Endometrial microvascular endothelial cells (primary cell): ENCODE results near the gene PAQR9. TPM values are rescaled to one million over a fixed set of nuclear protein-coding genes. Genes with fewer than 3 reads are reported as not detected.
"Not testable (repeated sequence)": the region's sequence is repeated elsewhere in the genome, so short reads cannot be mapped to it uniquely, and the experiment has no call there.

ENCODE experiments used
- in situ Hi-C: cut with HindIII; loops from 2 replicates; pipeline ENCODE4 v1.10.0; 2017; ENCODE audit warnings: low sequenced_read_pairs, low pct_unique_long_range_greater_than_20kb; ENCODE audit errors: inconsistent ontology term
- total RNA-seq: library from RNA; depleted of rRNA; stranded (reverse); fragments of >200 nt; gene quantifications from one replicate; pipeline ENCODE4 v1.2.3, GENCODE V29; 2015; ENCODE audit errors: inconsistent ontology term

Gene PAQR9, protein sequence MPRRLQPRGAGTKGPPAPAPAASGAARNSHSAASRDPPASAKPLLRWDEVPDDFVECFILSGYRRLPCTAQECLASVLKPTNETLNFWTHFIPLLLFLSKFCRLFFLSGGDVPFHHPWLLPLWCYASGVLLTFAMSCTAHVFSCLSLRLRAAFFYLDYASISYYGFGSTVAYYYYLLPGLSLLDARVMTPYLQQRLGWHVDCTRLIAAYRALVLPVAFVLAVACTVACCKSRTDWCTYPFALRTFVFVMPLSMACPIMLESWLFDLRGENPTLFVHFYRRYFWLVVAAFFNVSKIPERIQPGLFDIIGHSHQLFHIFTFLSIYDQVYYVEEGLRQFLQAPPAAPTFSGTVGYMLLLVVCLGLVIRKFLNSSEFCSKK
- not detected for total RNA-seq

DNA sequence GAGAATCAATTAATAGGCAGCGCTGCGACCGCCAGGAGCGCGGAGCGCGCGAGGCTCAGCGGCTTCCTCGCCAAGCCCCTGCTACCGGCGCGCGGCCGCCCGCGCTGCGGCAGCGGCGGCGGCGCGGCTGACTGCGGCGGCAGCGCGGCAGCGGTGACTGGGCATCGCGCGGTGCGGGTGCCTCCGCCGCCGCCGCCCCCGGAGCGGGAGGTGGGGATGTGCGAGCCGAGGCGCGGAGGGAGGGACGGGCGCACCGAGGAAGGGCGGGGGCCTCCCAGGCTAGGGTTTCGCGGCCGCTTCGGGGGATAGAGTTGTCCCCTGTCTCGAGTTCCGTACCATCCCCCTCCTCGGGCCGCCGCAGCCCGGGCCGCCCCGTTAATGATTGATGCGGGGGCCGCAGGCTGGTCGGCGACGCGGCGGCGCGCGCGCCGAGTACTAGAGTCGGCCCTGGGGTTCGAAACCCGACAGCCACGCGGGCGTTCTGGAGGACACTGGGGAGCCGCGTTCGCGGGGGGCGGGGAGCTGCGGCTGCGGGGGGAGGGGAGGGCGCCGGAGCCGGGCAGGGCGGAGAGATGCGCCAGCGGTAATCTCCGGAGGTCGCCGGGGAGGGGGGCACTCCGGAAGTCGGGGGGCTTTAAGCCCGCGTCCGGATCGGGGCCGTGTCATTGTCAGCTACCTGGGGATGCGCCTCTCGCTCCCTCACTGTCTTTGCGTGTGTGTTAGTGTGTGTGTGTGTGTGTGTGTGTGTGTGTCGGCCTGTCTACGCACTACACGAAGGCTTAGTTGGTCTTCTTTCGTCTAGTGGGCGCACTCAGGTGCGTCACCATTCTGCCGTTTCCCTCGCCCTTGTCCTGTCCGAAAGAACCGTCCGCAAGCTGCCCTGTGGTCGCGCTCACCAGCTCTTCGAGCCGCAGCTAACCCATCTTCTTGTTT, at the start of gene PAQR9:
Gene PAQR9 (minus strand): TSS at position 159 of the 933 bp plus-strand sequence. CDS start 338 bp downstream, outside the sequence.
- in situ Hi-C loops, result no loop called here

DNA sequence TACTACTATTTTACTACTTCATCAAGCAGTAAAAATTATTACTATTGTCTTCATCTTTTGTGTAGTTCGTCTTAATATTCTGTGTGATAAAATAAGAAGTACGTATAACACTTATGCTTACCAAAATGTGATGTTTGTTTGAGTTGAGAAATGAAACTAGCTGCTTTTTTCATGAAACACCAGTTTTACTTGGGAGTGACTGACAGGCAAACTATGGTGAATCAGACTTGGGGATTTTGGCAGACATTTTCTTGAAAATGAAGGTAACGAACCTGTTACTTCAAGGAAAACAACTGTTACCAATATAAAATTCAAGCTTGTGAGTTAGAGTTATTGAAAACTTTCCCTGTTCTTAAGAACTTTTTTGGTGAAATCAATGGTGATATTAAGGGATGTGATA, 48.2 kb upstream of the PAQR9 start:
- in situ Hi-C loops, result no loop called here

DNA sequence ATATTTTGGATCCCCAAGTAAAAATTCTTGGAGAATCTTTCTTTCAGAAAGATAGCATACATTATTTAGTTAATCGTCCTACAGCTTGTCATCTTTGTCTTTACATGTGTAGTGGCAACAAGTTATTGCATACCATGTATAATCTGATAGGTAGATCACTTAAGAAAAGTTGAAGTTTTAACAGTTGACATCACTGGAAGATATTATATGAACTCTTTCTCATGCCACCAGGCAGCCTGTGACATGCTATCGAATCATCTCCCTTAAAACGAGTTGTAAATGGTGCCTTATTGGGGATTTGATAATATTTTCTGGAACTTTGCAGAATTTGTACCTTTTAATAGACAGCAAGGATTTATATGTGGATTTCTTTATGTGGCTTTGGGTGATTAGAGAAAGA, 46.5 kb upstream of the PAQR9 start:
- in situ Hi-C loops, result no loop called here

DNA sequence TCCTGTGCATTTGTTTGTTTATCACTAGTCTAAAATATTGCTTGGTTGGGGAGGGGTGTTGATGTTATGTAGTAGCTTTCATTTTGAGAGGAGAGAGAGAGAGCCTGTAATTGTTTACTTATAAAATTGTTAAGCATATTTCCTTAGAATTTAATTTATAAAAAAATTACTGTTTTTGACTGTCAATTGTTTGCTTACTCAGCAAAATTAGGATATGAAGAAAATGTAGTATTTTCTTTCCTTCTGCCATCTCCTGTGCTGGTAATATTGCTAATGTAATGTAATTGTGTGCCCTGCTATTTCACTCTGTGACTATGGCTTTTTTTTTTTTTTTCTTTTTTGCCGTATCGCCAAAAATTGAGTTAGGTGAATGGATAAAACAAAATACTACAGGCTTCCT, 41.3 kb upstream of the PAQR9 start:
- in situ Hi-C loops, result no loop called here

DNA sequence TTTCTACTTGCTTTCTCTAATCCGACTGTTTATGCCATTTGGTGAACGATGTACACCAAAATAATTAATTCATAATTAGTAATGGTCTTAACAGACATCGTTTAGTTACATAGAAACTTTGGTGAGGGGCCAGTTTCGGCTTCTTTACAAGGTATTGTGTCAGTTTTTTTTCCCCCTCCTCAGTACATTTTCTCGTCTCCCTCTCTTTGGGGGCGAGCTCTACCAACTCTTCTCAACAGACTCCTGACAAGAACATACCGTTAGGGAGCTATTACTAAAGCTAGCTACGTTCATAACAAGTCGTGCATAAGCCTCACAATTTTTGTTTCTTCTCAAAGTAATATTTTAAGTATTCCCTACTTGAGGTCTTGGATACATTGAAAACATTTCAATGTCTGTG, 39.3 kb upstream of the PAQR9 start:
- in situ Hi-C loops, result no loop called here

DNA sequence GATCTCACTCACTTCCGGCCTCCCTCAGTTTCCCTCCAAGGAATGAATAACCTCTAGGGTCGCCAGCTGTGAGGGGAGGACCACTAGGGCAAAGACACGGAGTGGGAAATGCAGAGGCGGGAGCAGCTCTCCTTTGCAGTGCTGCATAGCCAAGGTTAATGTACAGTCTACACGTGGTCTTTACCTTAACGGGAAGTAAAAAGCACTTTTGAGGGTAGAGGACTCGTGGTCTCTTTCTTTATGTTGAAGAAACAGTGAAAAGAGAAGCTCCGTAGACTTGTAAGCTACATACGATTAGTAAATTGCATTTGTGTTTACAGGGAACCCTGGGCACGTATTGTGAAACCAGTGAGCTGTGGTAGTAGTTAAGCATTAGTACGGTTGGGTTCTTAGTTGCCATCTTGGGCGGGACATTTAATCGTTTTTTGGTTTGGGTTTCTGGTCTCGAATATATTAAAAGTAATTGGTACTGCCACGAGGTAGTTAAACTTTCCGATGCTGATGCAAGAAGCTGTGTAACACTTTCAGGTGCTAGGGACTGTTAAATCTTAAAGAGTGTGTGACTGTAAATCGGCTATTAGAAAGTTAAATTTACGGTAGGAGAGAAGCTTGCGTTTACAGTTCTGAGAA, 38.7 kb upstream of the PAQR9 start:
- in situ Hi-C loops, result no loop called here

DNA sequence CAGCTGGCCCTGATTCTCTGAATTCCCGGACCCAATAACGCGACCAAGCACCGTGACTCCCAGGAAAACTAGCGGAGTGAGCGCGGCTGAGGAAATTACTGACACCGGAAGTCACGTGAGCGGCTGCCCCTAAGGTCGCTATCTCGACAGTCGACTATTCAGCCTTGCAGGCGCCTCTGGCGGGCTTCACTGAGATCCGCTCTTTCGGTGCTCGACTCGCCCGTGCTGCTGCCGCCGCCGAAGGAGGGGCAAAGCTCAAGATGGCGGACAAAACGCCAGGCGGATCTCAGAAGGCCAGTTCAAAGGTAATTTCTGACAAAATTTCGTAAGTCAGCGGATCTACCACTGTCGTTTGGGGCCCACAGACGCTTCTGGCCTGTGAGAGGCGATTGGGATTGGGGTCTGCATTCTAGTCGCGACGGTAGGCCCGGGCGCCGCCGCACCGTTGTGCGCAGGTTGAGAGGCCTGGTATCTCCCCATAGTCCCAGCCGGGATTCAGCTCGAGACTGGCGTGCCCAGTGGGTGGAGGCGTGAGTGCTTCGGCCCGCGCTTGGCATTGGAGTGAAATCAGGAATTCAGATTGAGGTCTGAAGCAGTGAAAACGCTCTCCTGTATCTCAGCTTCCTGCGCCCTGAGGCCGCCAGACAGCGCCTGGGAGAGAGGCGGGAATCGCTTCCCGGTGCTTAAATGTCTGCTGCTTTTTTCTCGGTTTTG, 38.1 kb upstream of the PAQR9 start, which contains the start of gene U2SURP:
Gene U2SURP (plus strand): TSS at position 202 of the 714 bp plus-strand sequence. CDS start 59 bp downstream, at position 261.
- in situ Hi-C loops, result no loop called here

DNA sequence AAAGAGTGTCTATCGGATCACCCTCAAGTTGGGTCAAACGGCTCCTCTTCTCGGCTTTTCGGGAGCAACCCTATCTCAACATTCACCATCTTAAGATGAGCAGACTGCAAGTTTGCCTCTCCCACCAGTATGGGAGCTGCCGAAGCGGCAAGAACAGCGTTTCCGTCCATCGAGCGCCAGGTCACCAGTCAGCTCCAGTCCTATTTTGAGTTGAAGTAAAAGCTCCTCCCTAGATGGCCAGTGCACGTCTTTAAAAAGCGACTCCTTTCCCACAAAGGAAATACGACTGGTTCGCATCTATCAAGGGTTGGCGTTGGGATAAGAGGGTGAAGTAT, 37.5 kb upstream of the PAQR9 start:
- in situ Hi-C loops, result no loop called here

DNA sequence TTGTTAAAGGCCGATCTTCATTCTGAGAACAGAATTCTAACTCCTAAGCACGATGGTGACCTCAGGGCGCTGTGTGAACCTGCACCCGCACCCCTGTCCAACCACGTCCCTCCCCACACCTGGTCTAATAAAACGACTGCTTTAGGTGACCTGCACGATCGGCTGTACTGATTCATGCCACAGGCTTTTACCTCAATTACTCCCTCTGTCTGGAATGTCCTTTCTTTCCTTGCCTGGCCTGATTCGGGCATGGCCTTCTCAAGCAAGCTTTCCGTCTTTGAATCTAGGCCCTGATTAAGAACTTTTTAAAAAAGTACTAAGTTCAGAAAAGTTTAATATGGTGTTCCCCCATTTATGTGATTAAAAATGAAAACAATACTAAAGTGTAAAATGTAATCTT, 37.1 kb upstream of the PAQR9 start:
- in situ Hi-C loops, result no loop called here

DNA sequence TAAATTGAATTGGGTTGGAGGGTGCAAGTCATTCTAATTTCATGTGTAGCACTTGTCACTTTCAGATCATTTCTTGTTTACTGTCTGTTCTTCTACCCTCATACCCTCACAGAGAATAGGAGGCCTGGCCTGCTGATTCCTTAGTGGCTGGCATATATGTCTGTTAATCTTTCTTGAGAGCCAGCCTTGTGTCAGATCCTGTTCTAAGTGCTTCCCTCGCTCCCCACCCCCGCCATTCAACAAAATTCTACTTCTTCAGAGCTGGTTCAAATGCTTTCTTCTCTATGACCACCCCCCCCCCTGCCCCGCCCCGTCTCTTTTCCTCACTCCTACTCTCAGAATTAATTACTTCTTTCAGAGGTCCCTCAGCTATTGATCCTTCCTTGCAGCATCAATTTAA, 36.4 kb upstream of the PAQR9 start:
- in situ Hi-C loops, result no loop called here

DNA sequence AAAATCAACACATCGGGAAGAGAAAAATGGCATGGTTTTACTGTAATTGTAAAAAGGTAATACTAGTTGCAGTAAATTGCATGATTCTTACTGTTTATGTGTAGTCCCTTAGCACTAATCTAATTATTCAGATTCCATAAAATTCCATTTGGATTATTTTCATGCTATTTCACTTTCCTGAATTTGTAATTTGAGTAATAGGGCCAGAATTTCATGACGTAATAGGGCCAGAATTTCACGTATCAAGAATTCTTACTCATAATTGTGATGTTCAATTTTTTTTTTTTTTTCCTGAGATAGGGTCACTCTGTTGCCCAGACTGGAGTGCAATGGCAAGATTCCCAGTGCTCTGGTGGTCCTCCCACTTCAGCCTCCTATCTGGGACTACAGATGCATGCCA, 35.0 kb upstream of the PAQR9 start:
- in situ Hi-C loops, result no loop called here

DNA sequence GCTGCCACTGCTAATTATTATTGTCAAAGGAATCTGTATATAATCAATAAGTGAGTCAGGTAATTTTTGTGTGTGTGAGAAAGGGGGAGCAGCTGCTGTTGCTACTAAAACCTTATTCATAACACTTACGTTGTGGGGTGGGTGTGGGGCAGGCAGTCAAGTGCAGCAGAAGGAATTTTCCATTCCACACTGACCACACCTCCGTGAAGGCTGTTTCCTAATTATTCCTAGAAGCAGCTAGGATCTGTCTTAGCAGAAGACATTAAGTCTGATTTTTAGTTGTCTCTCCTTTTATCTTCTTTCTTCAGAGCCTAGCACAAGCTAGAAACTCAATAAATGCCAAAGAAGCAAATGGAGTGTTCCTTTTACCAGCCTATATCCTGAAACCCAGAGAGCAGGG, 33.9 kb upstream of the PAQR9 start:
- in situ Hi-C loops, result no loop called here

DNA sequence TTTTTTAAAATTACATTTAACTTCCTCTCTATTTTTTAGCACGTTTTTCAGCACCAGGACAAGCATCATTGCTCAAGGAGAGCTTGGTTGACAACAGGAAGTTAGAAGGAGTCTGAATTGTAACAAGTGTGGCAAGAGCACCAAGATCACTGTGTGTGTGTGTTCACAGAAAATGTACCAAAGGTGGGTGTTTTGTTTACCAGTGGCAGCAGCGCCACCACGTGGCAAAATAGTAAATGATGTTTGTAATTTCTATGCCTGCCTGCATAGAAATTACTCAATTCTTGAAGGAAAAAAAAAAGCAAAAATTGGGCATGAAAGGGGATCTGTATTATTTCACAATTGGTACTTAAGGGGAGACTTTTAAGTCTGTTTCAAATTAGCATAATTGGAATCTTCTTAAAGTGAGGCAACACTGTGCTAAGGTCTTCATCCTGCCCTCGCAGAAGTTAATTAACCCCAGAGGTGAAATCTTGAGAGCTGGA, 30.5 kb upstream of the PAQR9 start:
- in situ Hi-C loops, result no loop called here

DNA sequence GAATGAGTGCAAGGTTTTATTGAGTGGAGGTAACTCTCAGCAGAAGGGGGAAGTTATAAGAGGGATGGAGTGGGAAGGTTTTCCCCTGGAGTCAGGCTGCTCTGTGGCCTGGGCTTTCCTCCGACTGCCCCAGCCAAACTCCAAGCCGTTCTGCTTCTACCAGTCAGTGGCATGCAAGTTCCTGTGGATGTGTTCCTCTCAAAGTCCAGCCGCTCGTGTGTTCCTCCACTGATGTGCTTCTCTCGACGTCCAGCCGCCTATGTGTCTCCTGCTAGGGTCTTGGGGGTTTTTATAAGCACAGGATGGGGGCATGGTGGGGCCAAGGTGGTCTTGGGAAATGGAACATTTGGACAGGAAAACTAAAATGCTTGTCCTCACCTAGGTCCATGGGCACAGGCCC, 28.8 kb upstream of the PAQR9 start:
- in situ Hi-C loops, result no loop called here

DNA sequence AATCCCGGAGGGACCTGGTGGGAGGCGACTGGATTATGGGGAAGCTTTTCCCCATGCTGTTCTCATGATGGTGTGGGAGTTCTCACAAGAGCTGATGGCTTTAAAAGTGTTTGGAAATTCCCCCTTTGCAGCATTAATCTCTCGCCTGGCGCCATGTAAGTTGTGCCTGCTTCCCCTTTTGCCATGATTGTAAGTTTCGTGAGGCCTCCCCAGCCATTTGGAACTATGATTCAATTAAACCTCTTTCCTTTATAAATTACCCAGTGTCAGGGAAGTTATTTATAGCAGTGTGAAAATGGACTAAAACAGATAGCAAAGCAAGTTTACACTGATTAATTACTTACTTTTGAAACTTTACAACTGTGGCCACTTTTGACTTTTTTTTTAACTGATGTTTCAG, 27.2 kb upstream of the PAQR9 start:
- in situ Hi-C loops, result no loop called here

DNA sequence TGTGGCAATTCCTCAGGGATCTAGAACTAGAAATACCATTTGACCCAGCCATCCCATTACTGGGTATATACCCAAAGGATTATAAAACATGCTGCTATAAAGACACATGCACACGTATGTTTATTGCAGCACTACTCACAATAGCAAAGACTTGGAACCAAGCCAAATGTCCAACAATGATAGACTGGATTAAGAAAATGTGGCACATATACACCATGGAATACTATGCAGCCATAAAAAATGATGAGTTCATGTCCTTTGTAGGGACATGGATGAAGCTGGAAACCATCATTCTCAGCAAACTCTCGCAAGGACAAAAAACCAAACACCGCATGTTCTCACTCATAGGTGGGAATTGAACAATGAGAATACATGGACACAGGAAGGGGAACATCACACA, 25.4 kb upstream of the PAQR9 start:
- in situ Hi-C loops, result not testable (repeated sequence)

DNA sequence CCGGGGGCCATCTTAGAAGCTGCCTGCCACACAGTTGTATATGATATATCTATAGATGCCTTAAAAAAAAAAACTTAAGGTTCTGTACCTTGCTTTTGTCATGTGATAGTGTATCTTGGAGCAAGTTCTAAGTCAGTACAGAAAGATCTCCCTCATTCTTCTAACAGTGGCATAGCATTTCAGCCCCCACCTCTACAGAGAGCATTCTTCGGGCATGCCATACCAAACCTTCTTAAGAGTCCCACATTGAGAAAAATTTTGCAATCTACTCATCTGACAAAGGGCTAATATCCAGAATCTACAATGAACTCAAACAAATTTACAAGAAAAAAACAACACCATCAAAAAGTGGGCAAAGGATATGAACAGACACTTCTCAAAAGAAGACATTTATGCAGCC, 24.7 kb upstream of the PAQR9 start:
- in situ Hi-C loops, result not testable (repeated sequence)

DNA sequence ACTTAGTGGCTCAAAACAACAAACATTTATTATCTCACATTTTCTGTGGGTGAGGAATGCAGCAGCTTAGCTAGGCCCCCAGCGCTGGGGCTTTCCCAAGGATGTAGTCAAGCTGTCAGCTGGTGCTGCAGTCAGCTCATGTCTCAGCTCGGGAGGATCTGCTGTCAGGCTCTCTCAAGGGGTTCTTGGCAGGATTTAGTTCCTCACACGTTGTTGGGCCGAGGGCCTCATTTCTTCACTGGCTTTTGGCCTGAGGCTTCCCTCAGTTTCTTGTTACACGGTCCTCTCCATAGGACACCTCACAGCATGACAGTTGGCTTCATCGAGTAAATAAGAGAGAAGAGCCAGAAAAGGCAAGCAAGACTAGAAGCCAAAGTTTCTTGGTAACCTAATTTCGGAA, 24.2 kb upstream of the PAQR9 start:
- in situ Hi-C loops, result no loop called here
